ENCODE data around the gene ICOSLG.
"Not testable (repeated sequence)": the region's sequence is repeated elsewhere in the genome, so short reads cannot be mapped to it uniquely, and the experiment has no call there.

ICOSLG gene

DNA sequence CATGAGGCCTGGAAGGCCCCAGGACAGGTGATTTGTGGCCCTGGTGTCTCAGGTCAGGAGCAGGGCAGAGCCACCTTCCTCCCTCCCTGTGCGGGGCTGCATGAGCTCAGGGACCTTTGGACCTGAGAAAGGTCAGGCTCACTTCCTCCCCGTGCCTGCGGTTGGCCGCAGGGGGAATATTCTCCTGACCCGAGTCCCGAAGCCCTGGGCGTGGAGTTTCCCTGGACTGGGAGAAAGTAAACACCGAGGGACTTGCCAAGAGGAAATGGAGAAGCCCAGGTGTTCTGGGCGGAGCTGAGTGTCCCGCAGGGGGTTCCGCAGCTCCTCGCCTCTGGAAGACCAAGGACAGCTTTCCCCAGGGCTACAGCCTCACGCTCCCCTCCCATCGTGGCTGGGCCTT lies 64.6 kb downstream of the ICOSLG start:
- not testable (repeated sequence) for H3K27me3 ChIP-seq (ENCODE audit: control insufficient read depth, insufficient read depth, low read length, poor library complexity, severe bottlenecking); H3K9me3 ChIP-seq (ENCODE audit: control insufficient read depth, low read length); H3K4me3 ChIP-seq (ENCODE audit: insufficient read depth, low read depth, low read length); H3K27ac ChIP-seq (ENCODE audit: insufficient read depth, low read depth, low read length, poor library complexity, severe bottlenecking); H3K36me3 ChIP-seq (ENCODE audit: control insufficient read depth, insufficient read depth, low read length); H3K4me1 ChIP-seq (ENCODE audit: control insufficient read depth, insufficient read depth, low read length)
- WGBS, 2 experiments: no CpG with 5 or more reads among the region's 14 CpGs

DNA sequence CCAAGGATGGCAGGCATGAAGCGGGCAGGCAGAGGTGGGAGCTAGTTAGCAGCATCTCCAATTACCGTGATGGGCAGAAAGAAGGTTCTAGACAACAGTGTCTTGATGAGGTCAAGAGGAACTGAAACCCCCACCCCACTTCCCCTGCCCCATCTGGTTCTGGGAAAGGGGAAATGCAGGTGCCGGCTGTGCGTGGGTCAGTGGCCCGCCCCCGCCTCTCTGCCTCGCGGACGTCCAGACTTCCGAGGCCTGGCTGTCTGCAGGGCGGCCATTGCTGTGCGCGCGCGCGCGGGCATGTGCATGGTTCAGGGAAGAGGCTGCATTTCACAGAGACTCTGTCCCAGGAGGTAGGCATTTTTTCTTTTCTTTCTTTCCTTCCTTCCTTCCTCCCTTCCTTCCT lies 65.6 kb downstream of the ICOSLG start:
- not testable (repeated sequence) for H3K27me3 ChIP-seq (ENCODE audit: control insufficient read depth, insufficient read depth, low read length, poor library complexity, severe bottlenecking); H3K4me1 ChIP-seq (ENCODE audit: control insufficient read depth, insufficient read depth, low read length); H3K27ac ChIP-seq (ENCODE audit: insufficient read depth, low read depth, low read length, poor library complexity, severe bottlenecking); H3K4me3 ChIP-seq (ENCODE audit: insufficient read depth, low read depth, low read length); H3K9me3 ChIP-seq (ENCODE audit: control insufficient read depth, low read length); H3K36me3 ChIP-seq (ENCODE audit: control insufficient read depth, insufficient read depth, low read length)
- WGBS, 2 experiments: no CpG with 5 or more reads among the region's 17 CpGs

All from ectodermal cell (in vitro differentiated cells).